ENCODE data around the gene PITPNC1. TPM values are rescaled to one million over a fixed set of nuclear protein-coding genes. Genes with fewer than 3 reads are reported as not detected.

Gene PITPNC1
- total RNA-seq, 1 experiment from 2014 or later, result 37.5 TPM

DNA sequence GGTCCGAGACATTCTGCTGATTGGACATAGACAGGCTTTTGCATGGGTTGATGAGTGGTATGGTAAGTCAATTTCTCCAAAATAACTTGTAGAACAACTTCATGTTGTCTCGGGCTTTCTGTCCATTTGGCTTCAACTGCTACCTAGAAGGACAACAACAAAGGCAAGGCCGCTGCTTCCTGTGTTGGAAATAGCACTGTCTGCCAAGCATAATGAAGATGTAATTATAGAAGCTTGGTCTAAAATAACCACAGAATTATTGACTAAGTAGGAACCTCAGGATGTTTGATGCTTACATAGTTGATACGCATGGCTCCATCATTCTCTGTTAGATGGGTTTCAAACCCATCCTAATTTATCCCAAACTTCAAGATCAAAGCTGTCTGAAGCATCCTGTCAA is 298.4 kb downstream of the PITPNC1 start:
- no peak overlapping the region for H3K4me3 Mint-ChIP-seq
- H3K79me2 ChIP-seq (ENCODE audit: insufficient read depth, low read length), result no peaks in the 10 kb centered on the region
- no peaks in the 10 kb centered on the region for H3K4me1 Mint-ChIP-seq

More for the DNA sequence above, 298.4 kb downstream of the PITPNC1 start:
- Histone ChIP-seq H3K18ac (ENCODE audit: insufficient read length, low read depth, low read length) (no peak overlapping the region), H4K8ac (replicated peaks; ENCODE audit: insufficient read length, low read depth, low read length) (no peak overlapping the region), H4K91ac (ENCODE audit: insufficient read length, low read depth, low read length) (no peak overlapping the region), H4K5ac (ENCODE audit: insufficient read length, low read depth, low read length) (no peak overlapping the region), H3K9me3 (ENCODE audit: control insufficient read depth, low read depth, low read length) (no peaks in the 10 kb centered on the region), H3K27ac (ENCODE audit: insufficient read length, low read depth, low read length) (no peak overlapping the region), H2BK120ac (ENCODE audit: low read depth, low read length, poor library complexity, severe bottlenecking) (no peak overlapping the region), H3K56ac (ENCODE audit: insufficient read length, low read depth, low read length) (no peak overlapping the region), H3T11ph (ENCODE audit: low read length) (no peak overlapping the region), H2AFZ (ENCODE audit: low read length) (no peak overlapping the region), H3K9ac (ENCODE audit: extremely low read depth, insufficient read length, low read length) (no peak overlapping the region), H3K14ac (ENCODE audit: insufficient read depth, low read length) (no peak overlapping the region), H3K4me1 (ENCODE audit: insufficient read depth, low read length) (no peaks in the 10 kb centered on the region), H2BK12ac (ENCODE audit: insufficient read length, low read depth, low read length) (no peak overlapping the region), H2BK20ac (ENCODE audit: low read depth, low read length, poor library complexity, severe bottlenecking) (no peak overlapping the region), H2BK15ac (ENCODE audit: low read depth, low read length) (no peak overlapping the region), H2BK5ac (ENCODE audit: insufficient read length, low read length) (no peak overlapping the region), H3K27me3 (ENCODE audit: insufficient read depth, low read length) (no peaks in the 10 kb centered on the region), H3K4me2 (ENCODE audit: insufficient read depth, insufficient read length, low read length) (no peak overlapping the region), H3K23me2 (ENCODE audit: insufficient read length, low read depth, low read length, poor library complexity, severe bottlenecking) (no peaks in the 10 kb centered on the region), H3K4ac (ENCODE audit: low read depth, low read length) (no peak overlapping the region), H4K20me1 (ENCODE audit: control insufficient read depth, insufficient read depth, insufficient read length) (no peaks in the 10 kb centered on the region), H2AK5ac (ENCODE audit: insufficient read length, low read length) (no peak overlapping the region), H3K23ac (ENCODE audit: insufficient read length, low read depth, low read length) (no peak overlapping the region), H3K79me1 (ENCODE audit: insufficient read depth, low read depth, low read length, poor library complexity, severe bottlenecking) (no peaks in the 10 kb centered on the region)
- peaks cover 0 to 3% (median 0%) of the 10 kb centered on the region in 3 experiments; a peak in 4 of 7 replicates for H3K36me3 Mint-ChIP-seq (ENCODE audit: insufficient read depth in 1 of 3, low read depth in 3 of 3)
- H3K9me3 Mint-ChIP-seq, result no peaks in the 10 kb centered on the region
- no peak for DNase-seq
- no peak overlapping the region for H3K27ac Mint-ChIP-seq
- no peaks in the 10 kb centered on the region for H3K27me3 Mint-ChIP-seq (ENCODE audit: low read depth)
- TF ChIP-seq, protein P1, sequence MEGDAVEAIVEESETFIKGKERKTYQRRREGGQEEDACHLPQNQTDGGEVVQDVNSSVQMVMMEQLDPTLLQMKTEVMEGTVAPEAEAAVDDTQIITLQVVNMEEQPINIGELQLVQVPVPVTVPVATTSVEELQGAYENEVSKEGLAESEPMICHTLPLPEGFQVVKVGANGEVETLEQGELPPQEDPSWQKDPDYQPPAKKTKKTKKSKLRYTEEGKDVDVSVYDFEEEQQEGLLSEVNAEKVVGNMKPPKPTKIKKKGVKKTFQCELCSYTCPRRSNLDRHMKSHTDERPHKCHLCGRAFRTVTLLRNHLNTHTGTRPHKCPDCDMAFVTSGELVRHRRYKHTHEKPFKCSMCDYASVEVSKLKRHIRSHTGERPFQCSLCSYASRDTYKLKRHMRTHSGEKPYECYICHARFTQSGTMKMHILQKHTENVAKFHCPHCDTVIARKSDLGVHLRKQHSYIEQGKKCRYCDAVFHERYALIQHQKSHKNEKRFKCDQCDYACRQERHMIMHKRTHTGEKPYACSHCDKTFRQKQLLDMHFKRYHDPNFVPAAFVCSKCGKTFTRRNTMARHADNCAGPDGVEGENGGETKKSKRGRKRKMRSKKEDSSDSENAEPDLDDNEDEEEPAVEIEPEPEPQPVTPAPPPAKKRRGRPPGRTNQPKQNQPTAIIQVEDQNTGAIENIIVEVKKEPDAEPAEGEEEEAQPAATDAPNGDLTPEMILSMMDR (conservative IDR thresholded peaks at IDR 0.05), result no peak
- WGBS (ENCODE audit: extremely low coverage, insufficient read length, low lambda C conversion rate), result no CpG with 5 or more reads among the region's 4 CpGs

Measured in H9 (cell line).